K562 (cell line): ENCODE data around the gene MLN. TPM values are rescaled to one million over a fixed set of nuclear protein-coding genes. Genes with fewer than 3 reads are reported as not detected.
A peak's percentile ranks its signal among the peaks of the same experiment; 100 is the strongest.

Experiments
- ATAC-seq: fragments of 200-7000 bp; cut with Tn5 transposase; 3 replicates; pipeline ENCODE4 v1.9.1; 2020; ENCODE audit warnings: moderate library complexity
- BruUV-seq: library from RNA; stranded (reverse); fragments of 400-500 nt; replicated peaks from 2 replicates; lab custom pipeline; 2021; lab: Mats Ljungman, UMichigan
- CTCF ChIA-PET: fragments of 300-600 bp; formaldehyde crosslinking; extraction: SDS; loops from one replicate; lab custom pipeline; 2021; ENCODE audit warnings: low intra/inter-chr PET ratio; lab: Yijun Ruan, JAX
- POLR2A ChIA-PET: fragments of 300-600, 350-650 bp; sonication (Branson Sonifier 250); formaldehyde crosslinking; extraction: SDS; loops from one replicate; lab custom pipeline; 2021; ENCODE audit warnings: antibody characterized with exemption, inconsistent platforms; lab: Yijun Ruan, JAX
- DNase-seq, 4 experiments: peaks; one replicate each; pipeline versions ENCODE4 v3.0.0 to v3.0.0-alpha.2; 2011 to 2018; ENCODE audit warnings: low spot score in 3 of 4, mixed read lengths in 3 of 4; ENCODE audit errors: extremely low read depth in 1 of 4
- FAIRE-seq: peaks from 2 replicates; lab custom pipeline; 2011; peaks lifted over from hg19 to GRCh38; lab: Jason Lieb, UNC
- H2AFZ ChIP-seq: 2 replicates; pipeline ENCODE4 v1.6.0; 2011; ENCODE audit warnings: low read depth, low read length, control low read depth, inconsistent platforms
- H3K27ac ChIP-seq: fragments of 200-600 bp; 3 replicates; pipeline ENCODE4 v1.8.0; 2011; ENCODE audit warnings: low read depth, mild to moderate bottlenecking, control low read depth, inconsistent platforms, low read length, moderate library complexity, mixed read lengths; ENCODE audit errors: extremely low read depth
- H3K27me3 ChIP-seq, 2 experiments: fragments of 300-600 bp in 1 of 2; 2 replicates in 1 of 2; 3 replicates in 1 of 2; pipeline versions ENCODE4 v1.6.0 to v1.8.0; 2011; ENCODE audit warnings: inconsistent platforms in 2 of 2, low read length in 2 of 2, mild to moderate bottlenecking in 1 of 2, mixed read lengths in 1 of 2, moderate library complexity in 1 of 2; ENCODE audit not compliant: control insufficient read depth in 2 of 2, insufficient read depth in 2 of 2
- H3K36me3 ChIP-seq: fragments of 300-600 bp; 3 replicates; pipeline ENCODE4 v1.8.0; 2011; ENCODE audit warnings: mild to moderate bottlenecking, low read length, inconsistent platforms; ENCODE audit not compliant: control insufficient read depth, insufficient read depth
- H3K4me1 ChIP-seq, 2 experiments: fragments of 200-600 bp in 1 of 2; replicated peaks in 1 of 2; 2 replicates in 1 of 2; 3 replicates in 1 of 2; pipeline versions ENCODE4 v1.5.1 to v1.8.0; 2011; ENCODE audit warnings: inconsistent platforms in 2 of 2, low read length in 2 of 2, mild to moderate bottlenecking in 1 of 2, mixed read lengths in 1 of 2, moderate library complexity in 1 of 2; ENCODE audit not compliant: control insufficient read depth in 2 of 2, insufficient read depth in 2 of 2
- H3K4me2 ChIP-seq: 2 replicates; pipeline ENCODE4 v1.6.1; 2011; ENCODE audit warnings: low read length, control low read depth, inconsistent platforms, mixed read lengths; ENCODE audit not compliant: insufficient read depth
- H3K4me3 ChIP-seq: fragments of 200-600 bp; sonication (generic), shearing (Covaris generic); 2 replicates; pipeline ENCODE4 v1.5.1; 2016; ENCODE audit warnings: control low read depth, inconsistent platforms
- H3K79me2 ChIP-seq: fragments of 200-600 bp; 3 replicates; pipeline ENCODE4 v1.8.0; 2011; ENCODE audit warnings: low read length, inconsistent platforms; ENCODE audit not compliant: control insufficient read depth, insufficient read depth
- H3K9ac ChIP-seq, 2 experiments: 2 replicates each; pipeline versions ENCODE4 v1.6.0 to v1.6.1; 2011; ENCODE audit warnings: low read depth in 2 of 2, low read length in 2 of 2, control low read depth in 1 of 2, inconsistent platforms in 1 of 2, mild to moderate bottlenecking in 1 of 2, mixed read lengths in 1 of 2; ENCODE audit not compliant: insufficient read depth in 1 of 2
- H3K9me1 ChIP-seq: one replicate; pipeline ENCODE4 v1.6.0; 2011; ENCODE audit warnings: inconsistent platforms, mild to moderate bottlenecking, low read length, moderate library complexity; ENCODE audit not compliant: control insufficient read depth, insufficient read depth
- H3K9me3 ChIP-seq: replicated peaks from 2 replicates; pipeline ENCODE4 v1.5.1; 2011; ENCODE audit warnings: low read depth, low read length, inconsistent platforms; ENCODE audit not compliant: control insufficient read depth, insufficient read depth
- H4K20me1 ChIP-seq: replicated peaks from 2 replicates; pipeline ENCODE4 v1.6.1; 2011; ENCODE audit warnings: low read length, inconsistent platforms, mixed read lengths; ENCODE audit not compliant: control insufficient read depth, insufficient read depth
- CTBP1 ChIP-seq: fragments of 450-650 bp; IDR thresholded peaks from 2 replicates; pipeline ENCODE4 v1.6.1; 2016; ENCODE audit warnings: borderline replicate concordance
- GTF2E2 ChIP-seq: fragments of 200-800 bp; sonication (Bioruptor generic); IDR thresholded peaks from 2 replicates; pipeline ENCODE4 v1.6.1; 2016; ENCODE audit warnings: missing genetic modification characterization, missing compliant biosample characterization
- L3MBTL2 ChIP-seq: fragments of 450-650 bp; IDR thresholded peaks from 2 replicates; pipeline ENCODE4 v1.6.1; 2016; ENCODE audit warnings: mild to moderate bottlenecking, moderate library complexity
- MCM7 ChIP-seq, 2 experiments: fragments of 450-650 bp; IDR thresholded peaks; 2 replicates each; pipeline ENCODE4 v1.6.1; 2016 to 2018
- NBN ChIP-seq: fragments of 450-650 bp; IDR thresholded peaks from 2 replicates; pipeline ENCODE4 v1.6.1; 2016; ENCODE audit warnings: low read depth, mild to moderate bottlenecking
- RFX1 ChIP-seq: fragments of 450-650 bp; IDR thresholded peaks from 2 replicates; pipeline ENCODE4 v1.6.1; 2016; ENCODE audit warnings: mild to moderate bottlenecking, moderate library complexity
- U2AF1 ChIP-seq: fragments of 200-400 bp; formaldehyde crosslinking; optimal IDR thresholded peaks from 2 replicates; pipeline ENCODE3; 2017; ENCODE audit warnings: mild to moderate bottlenecking, low read depth, low read length, moderate library complexity
- XRCC3 ChIP-seq: fragments of 450-650 bp; IDR thresholded peaks from 2 replicates; pipeline ENCODE4 v1.6.1; 2017; ENCODE audit warnings: mild to moderate bottlenecking, moderate library complexity
- ZNF174 ChIP-seq: fragments of 250-450 bp; sonication (Bioruptor Pico); IDR thresholded peaks from 2 replicates; pipeline ENCODE4 v1.4.0; 2020; ENCODE audit warnings: mild to moderate bottlenecking
- ZNF347 ChIP-seq: fragments of 450-650 bp; formaldehyde crosslinking; IDR thresholded peaks from 2 replicates; pipeline ENCODE4 v1.4.0; 2020; ENCODE audit warnings: low read depth, mild to moderate bottlenecking, moderate library complexity
- ZNF764 ChIP-seq: fragments of 250-450 bp; sonication (Bioruptor Pico); IDR thresholded peaks from 2 replicates; pipeline ENCODE4 v1.4.0; 2020; ENCODE audit warnings: low read depth, mild to moderate bottlenecking, moderate library complexity
- WGBS: fragments of 100-300 bp; shearing (Covaris generic); methylation state at CpG from one replicate; pipeline ENCODE4 v1.1.6; 2016; ENCODE audit warnings: low coverage, mixed read lengths; ENCODE audit not compliant: insufficient coverage; ENCODE audit errors: missing lambda C conversion rate; 5-methylcytosine and 5-hydroxymethylcytosine counted together
- in situ Hi-C: fragments of 300-500 bp; cut with MboI; formaldehyde crosslinking; loops from 4 replicates; pipeline ENCODE4 v1.15.0; 2018; ENCODE audit warnings: inconsistent platforms, mixed read lengths
- intact Hi-C: fragments of 100-400 bp; cut with micrococcal nuclease; formaldehyde crosslinking; loops from 2 replicates; pipeline ENCODE4 v1.14.2; 2022
- polyA plus RNA-seq, 8 experiments: library from polyadenylated mRNA; depleted of rRNA in 4 of 8; stranded (reverse) in 5 of 8; unstranded in 3 of 8; fragments of >200 nt; fragmentation: Nextera tagmentation in 2 of 8; fragmentation: Illumina TruSeq in 1 of 8; extraction: Ambion mirVana in 2 of 8; extraction: Trizol in 1 of 8; gene quantifications; 2 replicates each; pipeline versions ENCODE4 v1.2.1 to v1.2.3, GENCODE V29; 2011 to 2014; ENCODE audit warnings: inconsistent platforms in 1 of 8, missing spikeins in 1 of 8
- total RNA-seq, 7 experiments: library from RNA; depleted of rRNA in 6 of 7; stranded (reverse); fragments of >200 nt in 6 of 7; fragmentation: Illumina TruSeq in 2 of 7; extraction: Trizol in 2 of 7; gene quantifications; 2 replicates each; pipeline versions ENCODE4 v1.2.1 to v1.2.3, GENCODE V29; 2011 to 2021; ENCODE audit warnings: low replicate concordance in 1 of 7
- TF ChIP-seq, protein P1 (sequence below): fragments of 200-800 bp; sonication (Bioruptor generic); IDR thresholded peaks from 2 replicates; pipeline ENCODE4 v1.6.1; 2016; ENCODE audit warnings: missing genetic modification characterization, missing compliant biosample characterization

MLN gene
- total and polyA plus RNA-seq, 9 of the 15 experiments (the other 6 are each of a cell fraction or from before 2014, with no cell fraction given) = not detected

DNA sequence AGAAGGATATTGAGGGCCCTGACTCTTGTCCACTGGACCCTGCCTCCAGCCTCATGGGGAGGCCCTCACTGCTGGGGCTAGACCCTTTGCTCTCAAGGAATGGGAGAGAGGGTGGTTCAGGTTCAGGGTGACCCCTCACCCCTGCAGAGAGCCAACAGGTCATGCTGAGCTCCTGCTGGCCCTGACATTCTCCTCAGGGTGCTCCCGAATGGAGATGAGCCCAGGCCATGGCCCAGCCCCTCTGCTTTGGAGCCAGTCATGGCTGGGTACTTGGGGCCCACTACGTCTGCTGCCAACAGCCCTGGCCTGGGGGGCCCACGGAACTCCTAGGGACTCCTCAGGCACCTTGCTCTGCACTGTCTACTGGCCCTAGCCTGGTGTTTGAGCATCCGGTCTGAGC is 49.2 kb upstream of the MLN start:
- H4K20me1 ChIP-seq = no peaks in the 10 kb centered on the region
- in situ Hi-C loops = no loop called here
- no peaks in the 10 kb centered on the region for H3K9me1 ChIP-seq
- no peak for TF ChIP-seq GTF2E2
- TF ChIP-seq NBN = no peak
- TF ChIP-seq RFX1 = no peak
- no peak for TF ChIP-seq XRCC3
- no peak for TF ChIP-seq U2AF1
- no peak for TF ChIP-seq ZNF347 (CRISPR knock-in tag)
- no peak for TF ChIP-seq MCM7 (IDR thresholded peaks at IDR 0.05)
- TF ChIP-seq CTBP1 = no peak
- TF ChIP-seq L3MBTL2 = no peak
- no peak for TF ChIP-seq ZNF764 (CRISPR knock-in tag)
- TF ChIP-seq ZNF174 (CRISPR knock-in tag) = no peak
- TF ChIP-seq, protein P1, sequence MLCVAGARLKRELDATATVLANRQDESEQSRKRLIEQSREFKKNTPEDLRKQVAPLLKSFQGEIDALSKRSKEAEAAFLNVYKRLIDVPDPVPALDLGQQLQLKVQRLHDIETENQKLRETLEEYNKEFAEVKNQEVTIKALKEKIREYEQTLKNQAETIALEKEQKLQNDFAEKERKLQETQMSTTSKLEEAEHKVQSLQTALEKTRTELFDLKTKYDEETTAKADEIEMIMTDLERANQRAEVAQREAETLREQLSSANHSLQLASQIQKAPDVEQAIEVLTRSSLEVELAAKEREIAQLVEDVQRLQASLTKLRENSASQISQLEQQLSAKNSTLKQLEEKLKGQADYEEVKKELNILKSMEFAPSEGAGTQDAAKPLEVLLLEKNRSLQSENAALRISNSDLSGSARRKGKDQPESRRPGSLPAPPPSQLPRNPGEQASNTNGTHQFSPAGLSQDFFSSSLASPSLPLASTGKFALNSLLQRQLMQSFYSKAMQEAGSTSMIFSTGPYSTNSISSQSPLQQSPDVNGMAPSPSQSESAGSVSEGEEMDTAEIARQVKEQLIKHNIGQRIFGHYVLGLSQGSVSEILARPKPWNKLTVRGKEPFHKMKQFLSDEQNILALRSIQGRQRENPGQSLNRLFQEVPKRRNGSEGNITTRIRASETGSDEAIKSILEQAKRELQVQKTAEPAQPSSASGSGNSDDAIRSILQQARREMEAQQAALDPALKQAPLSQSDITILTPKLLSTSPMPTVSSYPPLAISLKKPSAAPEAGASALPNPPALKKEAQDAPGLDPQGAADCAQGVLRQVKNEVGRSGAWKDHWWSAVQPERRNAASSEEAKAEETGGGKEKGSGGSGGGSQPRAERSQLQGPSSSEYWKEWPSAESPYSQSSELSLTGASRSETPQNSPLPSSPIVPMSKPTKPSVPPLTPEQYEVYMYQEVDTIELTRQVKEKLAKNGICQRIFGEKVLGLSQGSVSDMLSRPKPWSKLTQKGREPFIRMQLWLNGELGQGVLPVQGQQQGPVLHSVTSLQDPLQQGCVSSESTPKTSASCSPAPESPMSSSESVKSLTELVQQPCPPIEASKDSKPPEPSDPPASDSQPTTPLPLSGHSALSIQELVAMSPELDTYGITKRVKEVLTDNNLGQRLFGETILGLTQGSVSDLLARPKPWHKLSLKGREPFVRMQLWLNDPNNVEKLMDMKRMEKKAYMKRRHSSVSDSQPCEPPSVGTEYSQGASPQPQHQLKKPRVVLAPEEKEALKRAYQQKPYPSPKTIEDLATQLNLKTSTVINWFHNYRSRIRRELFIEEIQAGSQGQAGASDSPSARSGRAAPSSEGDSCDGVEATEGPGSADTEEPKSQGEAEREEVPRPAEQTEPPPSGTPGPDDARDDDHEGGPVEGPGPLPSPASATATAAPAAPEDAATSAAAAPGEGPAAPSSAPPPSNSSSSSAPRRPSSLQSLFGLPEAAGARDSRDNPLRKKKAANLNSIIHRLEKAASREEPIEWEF (CRISPR knock-in tag) = no peak
- TF ChIP-seq, all 486 proteins: peak for 0
- H3K9ac ChIP-seq = peak overlapping the region in 1 of 2 experiments; percentile 77; a peak in 1 of 4 replicates
- H3K9me3 ChIP-seq = no peaks in the 10 kb centered on the region
- ATAC-seq (no peak), FAIRE-seq (no peak), DNase-seq (no peak)
- 24% methylated on average over 4 of the region's 4 CpGs for WGBS
- no peak overlapping the region for H3K4me3 ChIP-seq
- intact Hi-C loops = loop anchor here (10.0 kb wide), 1 partner anchor 292 kb away; the partner anchor contains the start of gene GRM4
- no peak overlapping the region for H3K27ac ChIP-seq
- H3K27me3 ChIP-seq = peaks cover 13 to 33% of the 10 kb centered on the region in 2 experiments; a peak in 2 of 5 replicates
- H3K4me1 ChIP-seq = peaks cover 4 to 23% of the 10 kb centered on the region in 2 experiments; a peak in 3 of 5 replicates
- no peak overlapping the region for H2AFZ ChIP-seq
- no peaks in the 10 kb centered on the region for H3K36me3 ChIP-seq
- H3K4me2 ChIP-seq = no peak overlapping the region
- no TSS peak for BruUV-seq
- no peaks in the 10 kb centered on the region for H3K79me2 ChIP-seq
- ChIA-PET POLR2A (no interaction called here), CTCF (no interaction called here)
